PC-3 (cell line): ENCODE measurements around the gene CCDC187.

Experiments used
- EZH2phosphoT487 ChIP-seq: fragments of 300-600 bp; sonication (generic); IDR thresholded peaks from 2 replicates; pipeline ENCODE4 v1.6.1; 2018; ENCODE audit warnings: mild to moderate bottlenecking, antibody characterized with exemption, low read length, borderline replicate concordance
- TF ChIP-seq, protein P1 (sequence below): fragments of 300-600 bp; sonication (generic); conservative IDR thresholded peaks from 2 replicates; pipeline ENCODE4 v1.5.1; 2017; ENCODE audit warnings: antibody characterized with exemption, low read depth, mild to moderate bottlenecking, low read length

DNA sequence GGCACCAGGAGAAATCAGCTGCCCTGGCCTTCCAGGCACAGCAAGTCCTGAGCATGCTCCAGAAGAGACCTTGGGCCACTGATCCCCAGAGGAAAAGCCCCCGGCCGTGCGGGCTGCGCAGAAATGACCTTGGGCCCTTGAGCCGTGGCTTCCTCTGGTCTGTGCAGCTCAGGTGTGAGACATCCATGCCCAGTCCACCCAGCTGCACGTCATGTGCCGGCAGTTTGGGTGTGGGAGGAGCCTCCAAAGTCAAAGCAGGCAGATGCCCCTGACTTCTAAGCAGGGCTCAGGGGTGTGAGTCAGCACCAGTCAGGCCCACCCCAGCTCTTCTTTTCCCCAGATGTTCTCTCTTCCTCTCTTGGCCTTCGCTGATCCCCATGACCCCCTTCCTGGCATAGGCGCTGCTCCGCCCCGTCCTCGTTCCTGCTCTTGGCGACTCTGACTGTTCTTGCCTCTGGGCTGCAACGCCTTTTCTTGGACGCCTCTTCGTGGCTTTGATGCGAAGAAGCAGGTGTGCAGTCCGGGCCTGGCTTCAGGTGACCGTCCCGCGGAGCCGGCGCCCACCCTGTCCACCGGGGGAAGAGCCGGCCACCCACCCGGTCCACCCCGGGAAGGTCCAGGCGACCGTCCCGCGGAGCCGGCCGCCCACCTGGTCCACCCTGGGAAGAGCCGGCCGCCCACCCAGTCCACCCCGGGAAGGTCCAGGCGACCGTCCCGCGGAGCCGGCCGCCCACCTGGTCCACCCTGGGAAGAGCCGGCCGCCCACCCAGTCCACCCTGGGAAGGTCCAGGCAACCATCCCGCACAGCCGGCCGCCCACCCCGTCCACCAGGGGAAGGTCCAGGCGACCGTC is 52.4 kb downstream of the CCDC187 start:
- TF ChIP-seq, protein P1, sequence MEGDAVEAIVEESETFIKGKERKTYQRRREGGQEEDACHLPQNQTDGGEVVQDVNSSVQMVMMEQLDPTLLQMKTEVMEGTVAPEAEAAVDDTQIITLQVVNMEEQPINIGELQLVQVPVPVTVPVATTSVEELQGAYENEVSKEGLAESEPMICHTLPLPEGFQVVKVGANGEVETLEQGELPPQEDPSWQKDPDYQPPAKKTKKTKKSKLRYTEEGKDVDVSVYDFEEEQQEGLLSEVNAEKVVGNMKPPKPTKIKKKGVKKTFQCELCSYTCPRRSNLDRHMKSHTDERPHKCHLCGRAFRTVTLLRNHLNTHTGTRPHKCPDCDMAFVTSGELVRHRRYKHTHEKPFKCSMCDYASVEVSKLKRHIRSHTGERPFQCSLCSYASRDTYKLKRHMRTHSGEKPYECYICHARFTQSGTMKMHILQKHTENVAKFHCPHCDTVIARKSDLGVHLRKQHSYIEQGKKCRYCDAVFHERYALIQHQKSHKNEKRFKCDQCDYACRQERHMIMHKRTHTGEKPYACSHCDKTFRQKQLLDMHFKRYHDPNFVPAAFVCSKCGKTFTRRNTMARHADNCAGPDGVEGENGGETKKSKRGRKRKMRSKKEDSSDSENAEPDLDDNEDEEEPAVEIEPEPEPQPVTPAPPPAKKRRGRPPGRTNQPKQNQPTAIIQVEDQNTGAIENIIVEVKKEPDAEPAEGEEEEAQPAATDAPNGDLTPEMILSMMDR, result no peak
- no peak for TF ChIP-seq EZH2phosphoT487
